HFFc6 (cell line): ENCODE results near the gene CST9L. TPM values are rescaled to one million over a fixed set of nuclear protein-coding genes. Genes with fewer than 3 reads are reported as not detected.

Source experiments
- DNase-seq: peaks from one replicate; pipeline ENCODE4 v3.0.0-alpha.2; 2018
- H3K27ac Mint-ChIP-seq: 2 replicates; pipeline ENCODE4 v1.8.0; 2020; ENCODE audit warnings: mild to moderate bottlenecking, mixed read lengths
- H3K27me3 Mint-ChIP-seq: 2 replicates; pipeline ENCODE4 v1.8.0; 2021; ENCODE audit warnings: mild to moderate bottlenecking, moderate library complexity, mixed read lengths; ENCODE audit not compliant: insufficient read depth
- H3K36me3 Mint-ChIP-seq: 2 replicates; pipeline ENCODE4 v1.8.0; 2021; ENCODE audit warnings: low read depth, mixed read lengths
- H3K4me1 Mint-ChIP-seq: 2 replicates; pipeline ENCODE4 v1.8.0; 2020; ENCODE audit warnings: low read depth, mixed read lengths
- H3K4me3 Mint-ChIP-seq: 2 replicates; pipeline ENCODE4 v1.8.0; 2020; ENCODE audit warnings: mild to moderate bottlenecking, moderate library complexity, mixed read lengths
- H3K9me3 Mint-ChIP-seq: 2 replicates; pipeline ENCODE4 v1.8.0; 2020; ENCODE audit warnings: mild to moderate bottlenecking, mixed read lengths
- CTCF ChIP-seq: fragments of 200-600 bp; sonication (generic); IDR thresholded peaks from 2 replicates; pipeline ENCODE4 v1.5.0; 2021; ENCODE audit warnings: antibody characterized with exemption, mild to moderate bottlenecking
- total RNA-seq, 6 experiments: library from RNA; stranded (reverse); fragmentation: NEBNext Ultra II Directional; extraction: Animal tissue kit (Norgen Biotek cat#: 25700); gene quantifications; 2 replicates in 1 of 6; 3 replicates in 5 of 6; pipeline ENCODE4 v1.2.3, GENCODE V29; 2021

The CST9L gene
- total RNA-seq, 6 experiments from 2014 or later, result not detected

GRCh38 chr20:23544133-23544532, 24.2 kb downstream of the CST9L start:
- no peak for TF ChIP-seq CTCF
- H3K27ac Mint-ChIP-seq, result no peak overlapping the region
- DNase-seq, result no peak
- no peak overlapping the region for H3K4me3 Mint-ChIP-seq
- H3K36me3 Mint-ChIP-seq, result no peaks in the 10 kb centered on the region
- H3K4me1 Mint-ChIP-seq, result no peaks in the 10 kb centered on the region
- H3K9me3 Mint-ChIP-seq, result no peaks in the 10 kb centered on the region; the same call in 1 of the 2 replicates
- peaks cover 6% of the 10 kb centered on the region; the same call in 1 of the 2 replicates for H3K27me3 Mint-ChIP-seq

- no peaks in the 10 kb centered on the region; the same call in 1 of the 2 replicates for H3K9me3 Mint-ChIP-seq
- TF ChIP-seq CTCF, result no peak
- H3K27ac Mint-ChIP-seq, result no peak overlapping the region
- H3K4me3 Mint-ChIP-seq, result no peak overlapping the region
- H3K27me3 Mint-ChIP-seq, result peaks cover under 1% of the 10 kb centered on the region; the same call in 1 of the 2 replicates
- H3K36me3 Mint-ChIP-seq, result no peaks in the 10 kb centered on the region
- no peaks in the 10 kb centered on the region for H3K4me1 Mint-ChIP-seq
- DNase-seq, result no peak
Measured at GRCh38 chr20:23542801-23543200, 25.5 kb downstream of the CST9L start.

GRCh38 chr20:23541776-23542175, 26.5 kb downstream of the CST9L start:
- no peak for DNase-seq
- Mint-ChIP-seq H3K9me3 (no peaks in the 10 kb centered on the region; the same call in 1 of the 2 replicates), H3K27ac (no peak overlapping the region), H3K36me3 (no peaks in the 10 kb centered on the region), H3K4me1 (no peaks in the 10 kb centered on the region), H3K27me3 (no peaks in the 10 kb centered on the region), H3K4me3 (no peak overlapping the region)
- no peak for TF ChIP-seq CTCF

GRCh38 chr20:23541330-23541729, 27.0 kb downstream of the CST9L start:
- H3K9me3 Mint-ChIP-seq, result no peaks in the 10 kb centered on the region; the same call in 1 of the 2 replicates
- no peaks in the 10 kb centered on the region for H3K27me3 Mint-ChIP-seq
- no peaks in the 10 kb centered on the region for H3K4me1 Mint-ChIP-seq
- no peak for DNase-seq
- no peaks in the 10 kb centered on the region for H3K36me3 Mint-ChIP-seq
- H3K4me3 Mint-ChIP-seq, result no peak overlapping the region
- no peak for TF ChIP-seq CTCF
- no peak overlapping the region for H3K27ac Mint-ChIP-seq

- no peaks in the 10 kb centered on the region for H3K36me3 Mint-ChIP-seq
- H3K4me1 Mint-ChIP-seq, result no peaks in the 10 kb centered on the region
- H3K27me3 Mint-ChIP-seq, result no peaks in the 10 kb centered on the region
- TF ChIP-seq CTCF, result no peak
- DNase-seq, result no peak
- no peaks in the 10 kb centered on the region; the same call in 1 of the 2 replicates for H3K9me3 Mint-ChIP-seq
- H3K27ac Mint-ChIP-seq, result no peak overlapping the region
- H3K4me3 Mint-ChIP-seq, result no peak overlapping the region
Measured at GRCh38 chr20:23540624-23541023, 27.7 kb downstream of the CST9L start.

- Mint-ChIP-seq H3K27me3 (no peaks in the 10 kb centered on the region), H3K36me3 (no peaks in the 10 kb centered on the region), H3K9me3 (no peaks in the 10 kb centered on the region), H3K4me1 (no peaks in the 10 kb centered on the region), H3K4me3 (no peak overlapping the region), H3K27ac (no peak overlapping the region)
- no peak for DNase-seq
- no peak for TF ChIP-seq CTCF
Measured at GRCh38 chr20:23537030-23537429, 31.3 kb downstream of the CST9L start.
